Activated CD8-positive, alpha-beta T cell treated with anti-CD3 and anti-CD28 coated beads for 36 hours (primary cell): ENCODE measurements around the gene HSBP1L1. TPM values are rescaled to one million over a fixed set of nuclear protein-coding genes. Genes with fewer than 3 reads are reported as not detected.
A peak's percentile ranks its signal among the peaks of the same experiment; 100 is the strongest.

Source experiments
- ATAC-seq: fragments of 200-7000 bp; cut with Tn5 transposase; one replicate; pipeline ENCODE4 v1.10.0; 2021; ENCODE audit warnings: mild to moderate bottlenecking, moderate library complexity
- CTCF ChIA-PET: fragments of 350-600 bp; sonication (Branson Sonifier 250); formaldehyde crosslinking; loops from one replicate; lab custom pipeline; 2021; ENCODE audit warnings: antibody characterized with exemption; lab: Charles Lee
- POLR2A ChIA-PET: fragments of 350-600 bp; sonication (Branson Sonifier 250); formaldehyde crosslinking; loops from one replicate; lab custom pipeline; 2021; ENCODE audit warnings: antibody characterized with exemption; lab: Charles Lee
- DNase-seq: peaks from one replicate; pipeline ENCODE4 v3.0.0-alpha.2; 2020
- H3K27ac Mint-ChIP-seq: one replicate; pipeline ENCODE4 v1.8.0; 2021; ENCODE audit warnings: mild to moderate bottlenecking, mixed read lengths
- H3K27me3 Mint-ChIP-seq: one replicate; pipeline ENCODE4 v1.8.0; 2021; ENCODE audit warnings: mixed read lengths
- H3K36me3 Mint-ChIP-seq: one replicate; pipeline ENCODE4 v1.8.0; 2021; ENCODE audit warnings: low read depth, mixed read lengths
- H3K4me1 Mint-ChIP-seq: one replicate; pipeline ENCODE4 v1.8.0; 2021; ENCODE audit warnings: low read depth, mixed read lengths
- H3K4me3 Mint-ChIP-seq: one replicate; pipeline ENCODE4 v1.8.0; 2021; ENCODE audit warnings: mild to moderate bottlenecking, moderate library complexity, mixed read lengths
- H3K9me3 Mint-ChIP-seq: one replicate; pipeline ENCODE4 v1.8.0; 2021; ENCODE audit warnings: mixed read lengths
- intact Hi-C: fragments of 100-400 bp; cut with micrococcal nuclease; formaldehyde crosslinking; loops from one replicate; pipeline ENCODE4 v1.10.0; 2022
- total RNA-seq, 2 experiments: library from RNA; stranded (reverse); gene quantifications; one replicate each; pipeline ENCODE4 v1.2.3, GENCODE V29; 2021
- TF ChIP-seq, protein P1 (sequence below): fragments of 200-600 bp; IDR thresholded peaks from one replicate; pipeline ENCODE4 v1.8.0; 2022; ENCODE audit warnings: antibody characterized with exemption, mild to moderate bottlenecking

HSBP1L1 gene
- total RNA-seq, 2 experiments from 2014 or later = 5.1 TPM

- Mint-ChIP-seq H3K27me3 (no peaks in the 10 kb centered on the region), H3K36me3 (peaks cover 4% of the 10 kb centered on the region), H3K27ac (no peak overlapping the region), H3K4me3 (peak overlapping the region; percentile 54), H3K9me3 (no peaks in the 10 kb centered on the region), H3K4me1 (peaks cover 30% of the 10 kb centered on the region)
- intact Hi-C loops = no loop called here
- no peak for DNase-seq
- no peak for ATAC-seq
- TF ChIP-seq, protein P1, sequence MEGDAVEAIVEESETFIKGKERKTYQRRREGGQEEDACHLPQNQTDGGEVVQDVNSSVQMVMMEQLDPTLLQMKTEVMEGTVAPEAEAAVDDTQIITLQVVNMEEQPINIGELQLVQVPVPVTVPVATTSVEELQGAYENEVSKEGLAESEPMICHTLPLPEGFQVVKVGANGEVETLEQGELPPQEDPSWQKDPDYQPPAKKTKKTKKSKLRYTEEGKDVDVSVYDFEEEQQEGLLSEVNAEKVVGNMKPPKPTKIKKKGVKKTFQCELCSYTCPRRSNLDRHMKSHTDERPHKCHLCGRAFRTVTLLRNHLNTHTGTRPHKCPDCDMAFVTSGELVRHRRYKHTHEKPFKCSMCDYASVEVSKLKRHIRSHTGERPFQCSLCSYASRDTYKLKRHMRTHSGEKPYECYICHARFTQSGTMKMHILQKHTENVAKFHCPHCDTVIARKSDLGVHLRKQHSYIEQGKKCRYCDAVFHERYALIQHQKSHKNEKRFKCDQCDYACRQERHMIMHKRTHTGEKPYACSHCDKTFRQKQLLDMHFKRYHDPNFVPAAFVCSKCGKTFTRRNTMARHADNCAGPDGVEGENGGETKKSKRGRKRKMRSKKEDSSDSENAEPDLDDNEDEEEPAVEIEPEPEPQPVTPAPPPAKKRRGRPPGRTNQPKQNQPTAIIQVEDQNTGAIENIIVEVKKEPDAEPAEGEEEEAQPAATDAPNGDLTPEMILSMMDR = no peak
- ChIA-PET POLR2A (interaction anchor here (0.6 to 1.4 kb wide), 3 partner anchors 12 to 769 kb away, joined by 3 to 4 read pairs (median 4); no protein-coding TSS in a partner anchor), CTCF (interaction anchor here (0.8 to 2.2 kb wide), 5 partner anchors 12 to 28 kb away, joined by 3 to 7 read pairs (median 4); partner anchors contain the start of genes SLC66A2 and TXNL4A)
These were observed 649 bp upstream of the HSBP1L1 start for GRCh38 chr18:79963658-79964329.

DNA sequence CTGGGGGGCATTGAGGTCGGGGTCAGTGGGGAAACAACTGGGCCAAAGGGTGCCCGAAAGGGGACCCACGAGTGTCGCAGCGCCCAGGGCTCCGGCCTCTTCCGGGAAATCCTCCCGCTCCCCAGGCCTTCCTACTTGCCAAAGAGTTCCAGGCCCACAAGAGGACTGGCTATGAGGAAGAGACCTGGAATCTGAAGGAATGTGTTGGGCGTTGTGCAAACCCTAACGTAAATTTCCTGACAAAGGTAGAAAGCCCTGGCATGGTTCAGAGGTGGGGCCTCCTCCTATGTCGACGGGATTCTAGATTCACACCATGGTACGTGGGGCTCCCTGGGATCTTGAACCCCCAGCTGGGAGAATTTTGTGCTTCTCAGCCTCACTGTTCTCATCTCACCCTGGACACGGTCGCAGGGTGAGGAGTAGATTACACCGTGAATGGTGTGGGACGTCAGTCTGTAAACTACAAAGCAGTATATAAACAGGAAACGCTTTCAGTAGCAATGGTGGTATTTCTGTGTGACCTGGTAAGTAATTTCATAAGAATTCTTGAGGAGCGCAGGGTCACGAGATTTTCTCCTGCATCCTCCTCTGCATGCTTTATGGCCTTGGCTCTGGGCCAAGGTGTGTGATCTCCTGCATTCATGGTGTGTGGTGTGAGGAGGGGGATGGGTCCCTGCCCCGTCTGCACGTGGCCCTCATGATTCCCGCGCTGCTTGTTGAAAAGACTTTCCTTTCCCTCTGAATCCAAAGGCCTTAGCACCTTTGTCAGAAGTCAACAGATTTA lies 868 bp downstream of the HSBP1L1 start:
- ATAC-seq (peak; percentile 35), DNase-seq (peak; percentile 37)
- no peaks in the 10 kb centered on the region for H3K27me3 Mint-ChIP-seq
- intact Hi-C loops = no loop called here
- POLR2A ChIA-PET = no interaction called here
- H3K4me1 Mint-ChIP-seq = peaks cover 30% of the 10 kb centered on the region
- peak overlapping the region; percentile 70 for H3K4me3 Mint-ChIP-seq
- H3K36me3 Mint-ChIP-seq = peaks cover 4% of the 10 kb centered on the region
- H3K9me3 Mint-ChIP-seq = no peaks in the 10 kb centered on the region
- H3K27ac Mint-ChIP-seq = peak overlapping the region; percentile 81
- TF ChIP-seq, protein P1 = no peak
- CTCF ChIA-PET = interaction anchor here (1.6 kb wide), 1 partner anchor 22 kb away, joined by 4 read pairs; no protein-coding TSS in a partner anchor

GRCh38 chr18:79970419-79971133 lies 6.1 kb downstream of the HSBP1L1 start:
- H3K4me3 Mint-ChIP-seq = no peak overlapping the region
- H3K9me3 Mint-ChIP-seq = no peaks in the 10 kb centered on the region
- no peak for ATAC-seq
- POLR2A ChIA-PET = interaction anchor here (1.0 to 1.5 kb wide), 4 partner anchors 9 to 16 kb away, joined by 3 to 4 read pairs (median 3); no protein-coding TSS in a partner anchor
- peaks cover 1% of the 10 kb centered on the region for H3K4me1 Mint-ChIP-seq
- H3K27me3 Mint-ChIP-seq = no peaks in the 10 kb centered on the region
- CTCF ChIA-PET = interaction anchor here (0.7 kb wide), 1 partner anchor 17 kb away, joined by 3 read pairs; no protein-coding TSS in a partner anchor
- no peak for DNase-seq
- intact Hi-C loops = no loop called here
- H3K27ac Mint-ChIP-seq = no peak overlapping the region
- TF ChIP-seq, protein P1 = no peak
- H3K36me3 Mint-ChIP-seq = peaks cover 43% of the 10 kb centered on the region

- H3K4me3 Mint-ChIP-seq = no peak overlapping the region
- intact Hi-C loops = no loop called here
- ChIA-PET CTCF (no interaction called here), POLR2A (interaction anchor here (1.1 to 2.1 kb wide), 3 partner anchors 9 to 142 kb away, joined by 4 to 9 read pairs (median 5); no protein-coding TSS in a partner anchor)
- ATAC-seq (no peak), DNase-seq (no peak)
- no peak overlapping the region for H3K27ac Mint-ChIP-seq
- H3K36me3 Mint-ChIP-seq = peaks cover 47% of the 10 kb centered on the region
- no peaks in the 10 kb centered on the region for H3K4me1 Mint-ChIP-seq
- no peaks in the 10 kb centered on the region for H3K27me3 Mint-ChIP-seq
- no peaks in the 10 kb centered on the region for H3K9me3 Mint-ChIP-seq
- TF ChIP-seq, protein P1 = no peak
These were observed 6.9 kb downstream of the HSBP1L1 start for GRCh38 chr18:79971211-79971952.
